WI38 (cell line): Measurements from ENCODE around the gene B4GALNT2.
A peak's percentile ranks its signal among the peaks of the same experiment; 100 is the strongest.
"Not testable (repeated sequence)": the region's sequence is repeated elsewhere in the genome, so short reads cannot be mapped to it uniquely, and the experiment has no call there.

Experiments
- H3K4me3 ChIP-seq: 2 replicates; pipeline ENCODE4 v1.5.1; 2011; ENCODE audit warnings: low read depth, mild to moderate bottlenecking, control low read depth, low read length
- TF ChIP-seq, protein P1 (sequence below): IDR thresholded peaks from 2 replicates; pipeline ENCODE4 v1.5.1; 2012; ENCODE audit warnings: low read depth, mild to moderate bottlenecking, control low read depth, low read length

Gene B4GALNT2

DNA sequence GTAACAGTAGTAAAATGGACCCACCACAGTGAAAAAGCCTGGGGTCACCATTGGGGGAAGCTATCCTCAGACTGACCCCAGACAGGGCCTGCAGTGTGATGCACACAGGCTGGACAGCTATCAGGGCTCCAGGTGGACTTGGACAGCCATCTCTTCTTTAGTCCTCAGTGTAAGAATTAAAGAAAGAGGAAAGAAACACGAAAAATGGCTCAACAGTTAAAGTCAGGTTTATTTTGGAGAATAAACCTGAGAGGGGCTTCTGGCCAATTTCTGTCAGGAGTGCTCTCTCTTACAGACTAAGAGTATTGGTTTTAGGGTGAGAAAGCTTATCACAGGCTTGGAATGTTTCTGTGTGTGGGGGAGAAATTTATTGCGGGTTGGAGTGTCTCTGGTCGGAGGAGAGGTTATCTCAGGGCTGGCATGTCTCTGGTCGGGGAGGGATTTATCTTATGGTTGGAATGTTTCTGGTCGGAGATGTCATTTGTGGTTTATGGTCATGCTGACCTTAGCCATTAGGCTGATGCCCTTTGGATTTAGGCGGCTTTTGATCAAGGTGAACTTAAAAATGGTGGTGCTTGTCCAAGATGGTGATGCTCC lies 10.8 kb upstream of the B4GALNT2 start:
- TF ChIP-seq, protein P1, sequence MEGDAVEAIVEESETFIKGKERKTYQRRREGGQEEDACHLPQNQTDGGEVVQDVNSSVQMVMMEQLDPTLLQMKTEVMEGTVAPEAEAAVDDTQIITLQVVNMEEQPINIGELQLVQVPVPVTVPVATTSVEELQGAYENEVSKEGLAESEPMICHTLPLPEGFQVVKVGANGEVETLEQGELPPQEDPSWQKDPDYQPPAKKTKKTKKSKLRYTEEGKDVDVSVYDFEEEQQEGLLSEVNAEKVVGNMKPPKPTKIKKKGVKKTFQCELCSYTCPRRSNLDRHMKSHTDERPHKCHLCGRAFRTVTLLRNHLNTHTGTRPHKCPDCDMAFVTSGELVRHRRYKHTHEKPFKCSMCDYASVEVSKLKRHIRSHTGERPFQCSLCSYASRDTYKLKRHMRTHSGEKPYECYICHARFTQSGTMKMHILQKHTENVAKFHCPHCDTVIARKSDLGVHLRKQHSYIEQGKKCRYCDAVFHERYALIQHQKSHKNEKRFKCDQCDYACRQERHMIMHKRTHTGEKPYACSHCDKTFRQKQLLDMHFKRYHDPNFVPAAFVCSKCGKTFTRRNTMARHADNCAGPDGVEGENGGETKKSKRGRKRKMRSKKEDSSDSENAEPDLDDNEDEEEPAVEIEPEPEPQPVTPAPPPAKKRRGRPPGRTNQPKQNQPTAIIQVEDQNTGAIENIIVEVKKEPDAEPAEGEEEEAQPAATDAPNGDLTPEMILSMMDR = no peak
- H3K4me3 ChIP-seq = no peak overlapping the region

DNA sequence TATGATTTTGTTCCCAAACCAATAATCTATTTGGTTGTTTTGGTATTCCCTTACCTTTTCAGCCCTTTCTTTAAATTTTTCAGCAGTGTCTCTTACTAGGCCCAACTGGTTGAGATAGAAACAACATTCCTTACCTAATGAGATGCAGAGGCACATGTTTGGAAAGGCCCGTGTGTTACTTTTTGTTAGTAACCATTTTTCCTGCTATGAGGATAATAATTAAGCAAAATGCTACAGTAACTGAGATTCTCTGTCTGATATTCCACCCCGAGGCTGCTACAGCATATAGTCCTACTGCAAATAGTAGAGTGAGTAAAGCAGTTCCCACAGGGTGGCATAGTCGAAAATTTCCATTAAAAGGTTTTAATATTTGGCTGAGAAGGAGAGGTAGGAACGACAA lies 10.0 kb upstream of the B4GALNT2 start:
- TF ChIP-seq, protein P1 = no peak
- no peak overlapping the region for H3K4me3 ChIP-seq

DNA sequence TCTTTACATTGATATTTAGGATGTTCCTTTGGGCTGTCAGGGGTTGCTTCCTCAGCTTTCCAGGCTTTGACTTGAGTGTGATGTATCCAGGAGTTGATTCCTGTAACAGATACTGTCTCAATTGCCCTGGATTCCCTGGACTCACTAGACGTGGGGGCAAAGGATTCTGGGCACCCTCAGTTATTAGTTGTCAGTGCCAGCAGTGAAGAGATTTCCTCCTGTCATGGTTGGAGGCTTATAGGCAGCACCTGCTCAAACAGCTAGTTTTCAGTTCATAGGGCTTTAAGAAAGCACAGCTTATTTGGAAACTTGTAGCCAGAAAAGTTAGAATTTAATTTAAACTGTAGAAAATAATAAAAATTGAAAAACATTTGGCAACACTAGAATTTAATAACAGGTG lies 9.5 kb upstream of the B4GALNT2 start:
- TF ChIP-seq, protein P1 = no peak
- no peak overlapping the region for H3K4me3 ChIP-seq

DNA sequence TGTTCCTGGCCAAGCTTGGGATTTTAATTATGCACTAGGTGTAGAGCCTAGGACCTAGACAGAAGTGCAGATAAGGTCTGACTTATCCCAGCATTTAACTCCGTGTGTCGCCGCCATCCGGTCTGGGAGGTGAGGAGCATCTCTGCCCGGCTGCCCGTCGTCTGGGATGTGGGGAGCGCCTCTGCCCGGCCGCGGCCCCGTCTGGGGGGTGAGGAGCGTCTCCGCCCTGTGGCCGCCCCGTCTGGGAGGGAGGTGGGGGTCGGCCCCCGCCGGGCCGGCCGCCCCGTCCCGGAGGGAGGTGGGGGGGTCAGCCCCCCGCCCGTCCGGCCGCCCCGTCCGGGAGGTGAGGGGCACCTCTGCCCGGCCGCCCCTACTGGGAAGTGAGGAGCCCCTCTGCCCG lies 7.1 kb upstream of the B4GALNT2 start:
- no peak overlapping the region for H3K4me3 ChIP-seq
- TF ChIP-seq, protein P1 = no peak

DNA sequence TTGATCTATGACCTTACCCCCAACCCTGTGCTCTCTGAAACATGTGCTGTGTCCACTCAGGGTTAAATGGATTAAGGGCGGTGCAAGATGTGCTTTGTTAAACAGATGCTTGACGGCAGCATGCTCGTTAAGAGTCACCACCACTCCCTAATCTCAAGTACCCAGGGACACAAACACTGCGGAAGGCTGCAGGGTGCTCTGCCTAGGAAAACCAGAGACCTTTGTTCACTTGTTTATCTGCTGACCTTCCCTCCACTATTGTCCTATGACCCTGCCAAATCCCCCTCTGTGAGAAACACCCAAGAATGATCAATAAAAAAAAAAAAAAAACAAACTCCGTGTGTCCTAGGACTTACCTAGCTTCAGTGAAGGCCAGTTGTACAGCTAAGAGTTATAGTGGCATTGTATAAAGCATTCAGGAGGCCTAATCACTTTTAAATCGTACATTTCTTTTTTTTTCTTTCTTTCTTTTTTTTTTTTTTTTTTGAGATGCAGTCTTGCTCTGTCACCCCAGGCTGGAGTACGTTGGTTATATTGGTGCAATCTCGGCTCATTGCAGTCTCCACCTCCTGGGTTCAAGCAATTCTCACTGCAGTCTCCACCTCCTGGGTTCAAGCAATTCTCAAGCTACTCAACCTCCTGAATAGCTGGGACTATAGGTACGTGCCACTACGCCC lies 6.2 kb upstream of the B4GALNT2 start:
- not testable (repeated sequence) for H3K4me3 ChIP-seq

DNA sequence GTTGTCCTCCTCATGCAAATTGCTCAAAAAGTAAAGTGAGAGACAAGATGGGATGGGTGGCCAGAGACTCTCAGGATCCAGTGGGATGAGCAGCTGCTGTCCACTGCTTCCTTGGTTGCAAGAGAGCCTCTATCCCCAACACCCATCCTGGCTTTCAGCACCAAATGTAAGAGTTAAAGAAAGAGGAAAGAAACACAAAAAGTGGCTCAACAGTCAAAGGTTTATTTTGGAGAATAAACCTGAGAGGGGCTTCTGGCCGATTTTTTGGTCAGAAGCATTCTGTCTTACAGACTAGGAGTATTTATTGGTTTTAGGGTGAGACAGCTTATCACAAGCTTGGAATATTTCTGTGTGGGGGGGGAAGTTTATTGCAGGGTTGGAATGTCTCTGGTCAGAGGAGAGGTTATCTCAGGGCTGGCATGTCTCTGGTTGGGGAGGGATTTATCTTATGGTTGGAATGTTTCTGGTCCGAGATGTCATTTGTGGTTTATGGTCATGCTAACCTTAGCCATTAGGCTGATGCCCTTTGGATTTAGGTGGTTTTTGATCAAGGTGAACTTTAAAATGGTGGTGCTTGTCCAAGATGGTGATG lies 3.1 kb upstream of the B4GALNT2 start:
- H3K4me3 ChIP-seq = not testable (repeated sequence)

DNA sequence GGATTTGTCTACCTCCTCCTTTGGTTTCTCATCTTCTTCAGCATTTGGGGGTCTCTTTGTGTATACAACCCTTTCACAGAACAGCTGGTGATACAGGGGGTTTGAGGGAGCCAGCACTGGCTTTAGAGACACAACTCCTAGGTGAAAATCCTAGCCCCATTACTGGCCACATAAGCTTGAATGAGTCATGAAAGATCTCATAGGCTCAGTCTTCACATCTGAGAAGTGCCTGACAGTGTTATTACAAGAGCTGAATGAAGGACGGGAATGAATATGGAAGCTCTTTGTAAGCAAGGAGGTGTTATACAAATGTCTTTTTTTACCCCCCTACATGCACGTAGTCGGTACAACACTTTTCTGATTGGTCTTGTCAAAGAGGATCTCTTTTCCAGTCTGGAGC lies 1.7 kb upstream of the B4GALNT2 start:
- H3K4me3 ChIP-seq = no peak overlapping the region
- TF ChIP-seq, protein P1 = no peak

DNA sequence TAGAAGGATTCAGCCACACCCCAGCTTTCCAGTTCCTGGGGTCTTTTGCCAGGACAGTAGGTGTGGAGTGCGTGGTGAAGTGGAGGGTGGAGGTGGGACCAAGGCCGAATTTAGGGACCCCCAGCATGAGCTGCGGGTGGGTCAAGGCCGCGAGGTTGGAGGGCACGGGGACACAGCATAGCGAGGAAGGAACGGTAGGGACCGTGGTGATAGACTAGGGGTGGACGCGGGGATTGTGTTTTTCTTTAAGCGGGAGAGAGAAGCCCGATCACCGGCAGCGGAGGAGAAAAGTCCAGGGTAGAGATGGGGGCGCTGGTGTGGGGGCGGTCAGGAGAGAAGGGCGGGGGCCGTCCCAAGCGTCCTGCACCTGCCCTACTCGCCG lies 261 bp upstream of the B4GALNT2 start:
- H3K4me3 ChIP-seq = peak overlapping the region; percentile 38

More for the DNA sequence above, 261 bp upstream of the B4GALNT2 start:
- TF ChIP-seq, protein P1 = no peak
